ENCODE data around the gene POU4F2.
"Not testable (repeated sequence)": the region's sequence is repeated elsewhere in the genome, so short reads cannot be mapped to it uniquely, and the experiment has no call there.

Gene POU4F2

GRCh38 chr4:146655521-146655856, 16.8 kb downstream of the POU4F2 start:
- no peak for DNase-seq (ENCODE audit: low spot score)

GRCh38 chr4:146661367-146661766, 22.7 kb downstream of the POU4F2 start:
- DNase-seq (ENCODE audit: low spot score), result no peak

- DNase-seq (ENCODE audit: low spot score), result not testable (repeated sequence)
Observed at GRCh38 chr4:146663968-146664311, 25.2 kb downstream of the POU4F2 start.

- DNase-seq (ENCODE audit: low spot score), result no peak
Observed at GRCh38 chr4:146674829-146675570, 36.3 kb downstream of the POU4F2 start.
